Heart right ventricle (tissue), 16 donors: ENCODE results near the gene PCARE. TPM values are rescaled to one million over a fixed set of nuclear protein-coding genes. Genes with fewer than 3 reads are reported as not detected.

ENCODE experiments used
- ATAC-seq, 8 donors: fragments of 200-7000 bp; cut with Tn5 transposase; one replicate each; pipeline ENCODE4 v1.9.1; 2020; ENCODE audit warnings: mild to moderate bottlenecking in 8 of 8, moderate library complexity in 8 of 8, moderate number of reproducible peaks in 1 of 8
- DNase-seq, 2 donors: peaks; one replicate each; pipeline ENCODE4 v3.0.0-alpha.2; 2020
- H3K27ac ChIP-seq, 10 donors: fragments of 200-600 bp; sonication (generic) in 2 of 10; one replicate each; pipeline versions ENCODE4 v1.5.0 to v1.8.0; 2020 to 2022; ENCODE audit warnings: mild to moderate bottlenecking in 3 of 10
- H3K27me3 ChIP-seq, 7 donors: fragments of 200-600 bp; one replicate each; pipeline ENCODE4 v1.8.0; 2021 to 2022; ENCODE audit warnings: mild to moderate bottlenecking in 2 of 7
- H3K36me3 ChIP-seq, 9 donors: fragments of 200-600 bp; sonication (generic) in 1 of 9; one replicate each; pipeline versions ENCODE4 v1.5.0 to v1.8.0; 2020 to 2022; ENCODE audit warnings: mild to moderate bottlenecking in 2 of 9
- H3K4me1 ChIP-seq, 9 donors: fragments of 200-600 bp; sonication (generic) in 1 of 9; one replicate each; pipeline versions ENCODE4 v1.5.0 to v1.8.0; 2020 to 2022; ENCODE audit warnings: mild to moderate bottlenecking in 4 of 9
- H3K4me3 ChIP-seq, 10 donors: fragments of 200-600 bp; sonication (generic) in 2 of 10; one replicate each; pipeline versions ENCODE4 v1.5.0 to v1.8.0; 2020 to 2022; ENCODE audit warnings: mild to moderate bottlenecking in 7 of 10, moderate library complexity in 2 of 10
- H3K9me3 ChIP-seq, 11 donors: fragments of 200-600 bp in 10 of 11; sonication (generic) in 2 of 11; one replicate each; pipeline versions ENCODE4 v1.5.0 to v1.8.0; 2013 to 2022; ENCODE audit warnings: mild to moderate bottlenecking in 2 of 11, control low read depth in 1 of 11, moderate library complexity in 1 of 11
- WGBS, 2 donors: extraction: QIAGEN DNeasy Blood & Tissue Kit; methylation state at CpG; one replicate each; pipeline ENCODE4 v1.1.7; 2013; ENCODE audit warnings: inconsistent platforms in 1 of 2; 5-methylcytosine and 5-hydroxymethylcytosine counted together
- intact Hi-C, 10 donors: fragments of 100-400 bp; cut with DNase I; formaldehyde crosslinking; loops; one replicate each; pipeline versions ENCODE4 v1.11.1 to v1.14.2; 2022
- polyA plus RNA-seq, 2 donors: library from polyadenylated mRNA; stranded (reverse); fragments of 200-250 nt; gene quantifications; one replicate each; pipeline ENCODE4 v1.2.3, GENCODE V29; 2013
- total RNA-seq, 10 donors: library from RNA; stranded (reverse); fragmentation: NEBNext Ultra II Directional in 3 of 10; extraction: Animal tissue kit (Norgen Biotek cat#: 25700) in 3 of 10; gene quantifications; one replicate each; pipeline versions ENCODE4 v1.2.1 to v1.2.4, GENCODE V29; 2021 to 2023
- TF ChIP-seq, protein P1 (sequence below), 9 donors: fragments of 200-600 bp; sonication (generic) in 2 of 9; IDR thresholded peaks; one replicate each; pipeline versions ENCODE4 v1.5.0 to v1.8.0; 2021 to 2022; ENCODE audit warnings: antibody characterized with exemption in 9 of 9, mild to moderate bottlenecking in 5 of 9, moderate library complexity in 1 of 9
- donor health status: Arrhythmogenic right ventricular cardiomyopathy.
- donor health status: ischemic (EF 13 %, LVEDD 7.1; RV severe dilation, severe dysfunction).
- donor health status: healthy with polysubstance abuse.
- donor health status: DM: no; HTN: yes; CAD: no.
- donor health status: DM: no; HTN: no; CAD: no.
- donor health status: ischemic (EF 25% LVEDD 6.9; RV normal size, moderate dysfunction).
- donor health status: ischemic (EF 25% LVEDD 5.7; RV mildly dilated, moderate dysfunction).
- donor health status: healthy.
- donor health status: DM: yes; HTN: yes; CAD: no.
- donor health status: Ischemic cardiomyopathy.
- donor health status: ischemic (EF 35%, LVEDD 5.7; RV mildly dilated, moderate dysfunction).
- donor health status: nonischemic (EF 11% LVEDD 7.7; RV severe dilation, severe dysfunction).
- donor health status: DM: yes; HTN: yes; CAD: no.
- donor health status: PGD.
- donor health status: ischemic (EF 29% LVEDD 5.4; RV normal size, mild dysfunction).
- donor health status: nonischemic (EF 23%, LVEDD 6.1; RV moderate dilation, normal function).

The PCARE gene
- total and polyA plus RNA-seq, 12 donors: 0.04 to 3.3 (median 1.1) TPM

DNA sequence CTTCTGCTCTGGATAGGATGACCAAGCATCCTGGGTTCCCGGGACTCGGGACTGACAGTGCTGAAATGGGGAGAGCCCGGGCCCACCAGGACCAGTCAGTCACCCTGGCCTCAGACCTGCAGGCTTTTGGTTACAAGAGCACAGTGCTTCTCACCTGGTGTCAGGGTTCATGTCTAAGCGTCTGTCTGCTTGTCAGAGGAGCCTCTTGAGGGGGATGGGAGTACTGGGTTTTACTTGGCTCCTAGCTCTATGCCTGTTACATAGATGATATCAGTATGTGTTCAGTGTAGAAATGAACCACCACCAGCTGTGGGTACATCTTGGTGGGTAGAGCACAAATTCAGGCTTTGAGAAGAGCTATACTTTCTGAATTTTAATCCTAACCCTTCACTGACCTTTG, 29.9 kb downstream of the PCARE start:
- TF ChIP-seq, protein P1, sequence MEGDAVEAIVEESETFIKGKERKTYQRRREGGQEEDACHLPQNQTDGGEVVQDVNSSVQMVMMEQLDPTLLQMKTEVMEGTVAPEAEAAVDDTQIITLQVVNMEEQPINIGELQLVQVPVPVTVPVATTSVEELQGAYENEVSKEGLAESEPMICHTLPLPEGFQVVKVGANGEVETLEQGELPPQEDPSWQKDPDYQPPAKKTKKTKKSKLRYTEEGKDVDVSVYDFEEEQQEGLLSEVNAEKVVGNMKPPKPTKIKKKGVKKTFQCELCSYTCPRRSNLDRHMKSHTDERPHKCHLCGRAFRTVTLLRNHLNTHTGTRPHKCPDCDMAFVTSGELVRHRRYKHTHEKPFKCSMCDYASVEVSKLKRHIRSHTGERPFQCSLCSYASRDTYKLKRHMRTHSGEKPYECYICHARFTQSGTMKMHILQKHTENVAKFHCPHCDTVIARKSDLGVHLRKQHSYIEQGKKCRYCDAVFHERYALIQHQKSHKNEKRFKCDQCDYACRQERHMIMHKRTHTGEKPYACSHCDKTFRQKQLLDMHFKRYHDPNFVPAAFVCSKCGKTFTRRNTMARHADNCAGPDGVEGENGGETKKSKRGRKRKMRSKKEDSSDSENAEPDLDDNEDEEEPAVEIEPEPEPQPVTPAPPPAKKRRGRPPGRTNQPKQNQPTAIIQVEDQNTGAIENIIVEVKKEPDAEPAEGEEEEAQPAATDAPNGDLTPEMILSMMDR (IDR thresholded peaks at IDR 0.05): no peak
- no peaks in the 10 kb centered on the region for H3K9me3 ChIP-seq
- H3K4me3 ChIP-seq: no peak overlapping the region
- DNase-seq: no peak
- no peak for ATAC-seq
- intact Hi-C loops: no loop called here
- H3K4me1 ChIP-seq: peaks cover 0 to 23% (median 8%) of the 10 kb centered on the region in 9 donors
- 86 to 95% methylated on average over 4 of the region's 4 CpGs for WGBS, 2 donors
- H3K27ac ChIP-seq: no peak overlapping the region
- H3K36me3 ChIP-seq: peaks cover 0 to 18% (median 0%) of the 10 kb centered on the region in 9 donors
- H3K27me3 ChIP-seq: no peaks in the 10 kb centered on the region

DNA sequence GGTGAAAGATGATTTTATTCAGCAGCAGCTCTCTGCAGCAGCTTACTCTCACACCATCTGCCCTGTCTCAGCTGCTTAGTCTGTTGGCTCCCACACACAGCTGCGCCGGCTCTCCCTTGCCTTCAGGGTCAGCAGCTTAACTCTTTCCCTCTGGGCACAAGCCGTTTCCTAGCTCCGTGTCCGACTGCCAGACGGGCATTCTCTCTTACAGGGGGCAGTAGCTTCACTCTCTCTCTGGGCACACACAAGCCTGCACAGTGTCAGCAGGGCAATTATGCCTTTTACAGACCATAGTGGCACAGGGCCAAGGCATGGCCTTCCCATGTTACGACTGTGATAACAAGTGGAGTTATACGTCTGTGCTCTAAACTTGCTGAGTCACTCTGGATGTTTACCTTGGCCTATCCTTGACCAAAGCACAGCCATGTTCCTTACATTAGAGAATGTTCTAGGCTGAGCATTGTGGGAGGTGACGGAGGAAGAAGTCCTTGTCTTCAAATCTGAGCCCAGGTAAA, 31.7 kb downstream of the PCARE start:
- intact Hi-C loops: no loop called here
- 45 to 60% methylated on average over 9 of the region's 9 CpGs for WGBS, 2 donors
- ATAC-seq: peak; percentile 18 to 76 (median 61)
- H3K27me3 ChIP-seq: no peaks in the 10 kb centered on the region
- TF ChIP-seq, protein P1 (IDR thresholded peaks at IDR 0.05): no peak
- DNase-seq: no peak
- peaks cover 0 to 18% (median 0%) of the 10 kb centered on the region in 9 donors for H3K36me3 ChIP-seq
- H3K4me3 ChIP-seq: no peak overlapping the region
- H3K4me1 ChIP-seq: peaks cover 0 to 28% (median 8%) of the 10 kb centered on the region in 9 donors
- H3K27ac ChIP-seq: no peak overlapping the region
- H3K9me3 ChIP-seq: no peaks in the 10 kb centered on the region

DNA sequence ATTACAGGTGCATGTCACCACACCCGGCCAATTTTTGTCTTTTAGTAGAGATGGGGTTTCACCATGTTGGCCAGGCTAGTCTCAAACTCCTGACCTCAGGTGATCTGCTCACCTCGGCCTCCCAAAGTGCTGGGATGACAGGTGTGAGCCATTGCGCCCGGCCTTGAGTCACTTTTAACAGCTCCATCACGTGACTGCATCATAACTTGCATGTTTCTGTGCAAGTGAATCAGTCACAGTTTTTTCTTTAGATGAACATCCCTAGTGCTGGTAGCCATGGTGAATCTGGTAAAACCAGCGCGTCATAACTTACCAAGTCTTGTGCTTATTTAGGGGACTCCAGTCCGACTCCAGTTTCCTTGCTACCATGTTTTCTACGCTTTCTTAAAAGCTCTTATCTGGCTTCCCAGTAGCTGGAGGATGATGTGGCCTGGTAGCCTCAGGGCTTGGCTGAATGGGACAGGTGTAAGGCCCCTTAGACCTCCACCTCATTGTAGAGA, 33.1 kb downstream of the PCARE start:
- DNase-seq (no peak), ATAC-seq (no peak)
- Histone ChIP-seq H3K4me1 (peaks cover 0 to 28% (median 8%) of the 10 kb centered on the region in 9 donors), H3K4me3 (no peak overlapping the region), H3K27me3 (no peaks in the 10 kb centered on the region), H3K36me3 (peaks cover 0 to 14% (median 0%) of the 10 kb centered on the region in 9 donors), H3K9me3 (no peaks in the 10 kb centered on the region), H3K27ac (no peak overlapping the region)
- TF ChIP-seq, protein P1 (IDR thresholded peaks at IDR 0.05): no peak
- intact Hi-C loops: no loop called here
- 90 to 95% methylated on average over 9 of the region's 9 CpGs for WGBS, 2 donors

DNA sequence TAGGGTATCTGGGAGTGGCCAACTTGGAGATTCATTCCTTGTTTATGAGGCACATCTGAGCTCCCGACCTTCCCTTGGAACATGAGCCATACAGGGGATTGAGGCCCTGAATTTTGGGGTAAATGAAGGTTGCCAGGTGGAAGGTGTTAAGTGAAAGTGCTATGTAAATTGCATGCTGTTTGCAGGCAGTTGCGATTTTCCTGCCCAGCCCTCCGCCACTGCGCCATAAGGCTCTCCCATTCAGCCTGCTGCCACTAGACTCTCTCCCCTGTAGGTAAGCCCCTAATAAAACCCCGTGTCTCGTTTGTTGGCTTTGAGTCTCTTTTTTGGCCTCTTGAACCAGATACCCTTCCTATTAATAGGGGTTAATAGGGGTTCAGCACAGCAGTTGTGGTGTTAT, 33.8 kb downstream of the PCARE start:
- peaks cover 0 to 28% (median 8%) of the 10 kb centered on the region in 9 donors for H3K4me1 ChIP-seq
- no peak overlapping the region for H3K27ac ChIP-seq
- no peak for ATAC-seq
- no peaks in the 10 kb centered on the region for H3K9me3 ChIP-seq
- WGBS, 2 donors: 83 to 91% methylated on average over 6 of the region's 6 CpGs
- H3K4me3 ChIP-seq: no peak overlapping the region
- H3K36me3 ChIP-seq: peaks cover 0 to 13% (median 0%) of the 10 kb centered on the region in 9 donors
- TF ChIP-seq, protein P1 (IDR thresholded peaks at IDR 0.05): no peak
- no peaks in the 10 kb centered on the region for H3K27me3 ChIP-seq
- intact Hi-C loops: no loop called here
- DNase-seq: no peak
